Astrocyte (in vitro differentiated cells and primary cell): ENCODE measurements around the gene FSTL4.

Source experiments
- CTCF ChIP-seq: IDR thresholded peaks from 2 replicates; pipeline ENCODE4 v1.5.1; 2011; ENCODE audit warnings: low read depth, mild to moderate bottlenecking, inconsistent platforms, low read length, moderate library complexity; ENCODE audit not compliant: insufficient read depth
- EZH2 ChIP-seq: IDR thresholded peaks from 2 replicates; pipeline ENCODE4 v1.6.1; 2012; ENCODE audit warnings: mild to moderate bottlenecking, low read length, inconsistent platforms; ENCODE audit not compliant: insufficient read depth

- TF ChIP-seq CTCF (no peak), EZH2 (no peak)
Observed at GRCh38 chr5:133222040-133222439, 390.3 kb downstream of the FSTL4 start.
